Endodermal cell (in vitro differentiated cells): Measurements from ENCODE around the gene AAMDC. TPM values are rescaled to one million over a fixed set of nuclear protein-coding genes. Genes with fewer than 3 reads are reported as not detected.

Experiments
- DNase-seq: peaks from one replicate; pipeline ENCODE4 v3.0.0-alpha.2; 2017
- H3K27ac ChIP-seq: 2 replicates; pipeline ENCODE4 v1.5.1; 2013; ENCODE audit warnings: mild to moderate bottlenecking, low read depth, low read length, moderate library complexity
- H3K27me3 ChIP-seq: 2 replicates; pipeline ENCODE4 v1.6.1; 2013; ENCODE audit warnings: mild to moderate bottlenecking, low read length, moderate library complexity; ENCODE audit not compliant: insufficient read depth, control insufficient read depth, poor library complexity, severe bottlenecking
- H3K36me3 ChIP-seq: 2 replicates; pipeline ENCODE4 v1.7.0; 2013; ENCODE audit warnings: mild to moderate bottlenecking, low read length, moderate library complexity; ENCODE audit not compliant: control insufficient read depth, insufficient read depth
- H3K4me1 ChIP-seq: one replicate; pipeline ENCODE4 v1.7.0; 2013; ENCODE audit warnings: low read length; ENCODE audit not compliant: control insufficient read depth, insufficient read depth
- H3K4me3 ChIP-seq: 2 replicates; pipeline ENCODE4 v1.5.1; 2013; ENCODE audit warnings: mild to moderate bottlenecking, low read length, moderate library complexity
- H3K9ac ChIP-seq: 2 replicates; pipeline ENCODE4 v1.6.1; 2013; ENCODE audit warnings: mild to moderate bottlenecking, low read length, moderate library complexity; ENCODE audit not compliant: poor library complexity, severe bottlenecking; ENCODE audit errors: extremely low read depth
- H3K9me3 ChIP-seq: 2 replicates; pipeline ENCODE4 v1.6.1; 2013; ENCODE audit warnings: mild to moderate bottlenecking, low read length, moderate library complexity; ENCODE audit not compliant: control insufficient read depth
- H3K27ac Mint-ChIP-seq: 2 replicates; pipeline ENCODE4 v1.8.0; 2020; ENCODE audit warnings: mixed read lengths
- H3K27me3 Mint-ChIP-seq: 2 replicates; pipeline ENCODE4 v1.8.0; 2021; ENCODE audit warnings: mild to moderate bottlenecking, mixed read lengths; ENCODE audit not compliant: insufficient read depth
- H3K36me3 Mint-ChIP-seq: 2 replicates; pipeline ENCODE4 v1.8.0; 2020; ENCODE audit warnings: low read depth, mixed read lengths
- H3K4me1 Mint-ChIP-seq: 2 replicates; pipeline ENCODE4 v1.8.0; 2020; ENCODE audit warnings: mixed read lengths
- H3K4me3 Mint-ChIP-seq: 2 replicates; pipeline ENCODE4 v1.8.0; 2020; ENCODE audit warnings: mild to moderate bottlenecking, moderate library complexity, mixed read lengths
- H3K9me3 Mint-ChIP-seq: 2 replicates; pipeline ENCODE4 v1.8.0; 2020; ENCODE audit warnings: mild to moderate bottlenecking, mixed read lengths
- WGBS, 2 experiments: methylation state at CpG; one replicate each; pipeline versions ENCODE4 v1.1.5 to v1.1.7; 2013; ENCODE audit warnings: missing lambda C conversion rate in 2 of 2, mixed read lengths in 1 of 2; ENCODE audit not compliant: insufficient coverage in 1 of 2, insufficient read length in 1 of 2; 5-methylcytosine and 5-hydroxymethylcytosine counted together
- total RNA-seq, 2 donors: library from RNA; stranded (reverse); fragmentation: NEBNext Ultra II Directional in 1 of 2; extraction: Animal tissue kit (Norgen Biotek cat#: 25700) in 1 of 2; gene quantifications; 2 replicates in 1 of 2; 3 replicates in 1 of 2; pipeline ENCODE4 v1.2.1, GENCODE V29; 2021
- TF ChIP-seq, protein P1 (sequence below): fragments of 200-600 bp; sonication (generic); conservative IDR thresholded peaks from 2 replicates; pipeline ENCODE4 v1.5.0; 2021; ENCODE audit warnings: antibody characterized with exemption, mild to moderate bottlenecking

The AAMDC gene
- total RNA-seq, 2 donors from 2014 or later = 19.0 to 27.0 TPM

DNA sequence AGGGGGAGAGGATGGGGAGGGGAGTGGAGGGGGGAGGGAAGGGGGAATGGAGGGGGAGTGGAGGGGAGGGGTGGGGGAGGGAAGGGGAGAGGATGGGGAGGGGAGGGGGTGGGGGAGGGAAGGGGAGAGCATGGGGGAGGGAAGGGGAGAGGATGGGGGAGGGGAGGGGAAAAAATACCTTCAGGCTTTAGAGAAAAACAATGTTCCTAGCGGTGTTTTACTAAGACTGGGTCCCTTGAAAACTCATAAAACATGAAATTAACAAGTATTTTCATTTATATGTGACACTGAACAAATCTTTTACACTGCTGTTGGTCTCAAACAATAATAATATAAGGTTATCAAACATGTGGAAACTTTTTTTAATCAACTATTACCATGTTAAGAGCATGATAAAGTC lies 42.8 kb upstream of the AAMDC start:
- H3K36me3 Mint-ChIP-seq = peaks cover 7% of the 10 kb centered on the region
- TF ChIP-seq, protein P1, sequence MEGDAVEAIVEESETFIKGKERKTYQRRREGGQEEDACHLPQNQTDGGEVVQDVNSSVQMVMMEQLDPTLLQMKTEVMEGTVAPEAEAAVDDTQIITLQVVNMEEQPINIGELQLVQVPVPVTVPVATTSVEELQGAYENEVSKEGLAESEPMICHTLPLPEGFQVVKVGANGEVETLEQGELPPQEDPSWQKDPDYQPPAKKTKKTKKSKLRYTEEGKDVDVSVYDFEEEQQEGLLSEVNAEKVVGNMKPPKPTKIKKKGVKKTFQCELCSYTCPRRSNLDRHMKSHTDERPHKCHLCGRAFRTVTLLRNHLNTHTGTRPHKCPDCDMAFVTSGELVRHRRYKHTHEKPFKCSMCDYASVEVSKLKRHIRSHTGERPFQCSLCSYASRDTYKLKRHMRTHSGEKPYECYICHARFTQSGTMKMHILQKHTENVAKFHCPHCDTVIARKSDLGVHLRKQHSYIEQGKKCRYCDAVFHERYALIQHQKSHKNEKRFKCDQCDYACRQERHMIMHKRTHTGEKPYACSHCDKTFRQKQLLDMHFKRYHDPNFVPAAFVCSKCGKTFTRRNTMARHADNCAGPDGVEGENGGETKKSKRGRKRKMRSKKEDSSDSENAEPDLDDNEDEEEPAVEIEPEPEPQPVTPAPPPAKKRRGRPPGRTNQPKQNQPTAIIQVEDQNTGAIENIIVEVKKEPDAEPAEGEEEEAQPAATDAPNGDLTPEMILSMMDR = no peak
- H3K9me3 ChIP-seq = no peaks in the 10 kb centered on the region
- H3K27me3 ChIP-seq = no peaks in the 10 kb centered on the region
- H3K36me3 ChIP-seq = peaks cover 6% of the 10 kb centered on the region
- no peaks in the 10 kb centered on the region for H3K4me1 ChIP-seq
- no peak overlapping the region for H3K4me3 Mint-ChIP-seq
- H3K9ac ChIP-seq = no peak overlapping the region
- peak overlapping the region; percentile 22 for H3K27ac ChIP-seq
- WGBS, 2 experiments = 100% methylated on average over 1 of the region's 1 CpG; no CpG with 5 or more reads in 1 of the 2 experiments
- no peak overlapping the region for H3K27ac Mint-ChIP-seq
- H3K27me3 Mint-ChIP-seq = no peaks in the 10 kb centered on the region
- no peak overlapping the region for H3K4me3 ChIP-seq
- no peak for DNase-seq
- no peaks in the 10 kb centered on the region for H3K9me3 Mint-ChIP-seq
- H3K4me1 Mint-ChIP-seq = no peaks in the 10 kb centered on the region

DNA sequence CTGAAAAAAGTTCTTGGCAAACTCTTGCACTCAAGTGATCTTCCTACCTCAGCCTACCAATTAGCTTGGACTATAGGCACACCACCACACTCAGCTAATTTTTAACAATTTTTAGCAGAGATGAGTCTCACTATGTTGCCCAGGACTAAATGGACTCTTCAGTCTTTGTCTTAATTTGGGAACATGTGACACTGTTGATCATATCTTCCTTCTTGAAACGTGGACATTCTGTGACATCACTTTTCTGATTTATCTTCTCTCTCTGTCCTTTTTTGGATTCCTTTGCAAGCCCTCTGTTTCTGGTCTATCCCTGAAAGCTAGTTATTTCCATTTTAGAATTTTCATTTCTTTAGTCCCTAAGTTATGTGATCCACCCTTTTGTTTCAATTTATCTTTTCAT lies 42.4 kb upstream of the AAMDC start:
- H3K27ac ChIP-seq = peak overlapping the region; percentile 22
- Mint-ChIP-seq H3K27ac (no peak overlapping the region), H3K4me1 (no peaks in the 10 kb centered on the region), H3K4me3 (no peak overlapping the region), H3K27me3 (no peaks in the 10 kb centered on the region), H3K9me3 (no peaks in the 10 kb centered on the region), H3K36me3 (peaks cover 7% of the 10 kb centered on the region)
- no peak for DNase-seq
- H3K36me3 ChIP-seq = peaks cover 6% of the 10 kb centered on the region
- TF ChIP-seq, protein P1 = no peak
- H3K4me1 ChIP-seq = no peaks in the 10 kb centered on the region
- H3K4me3 ChIP-seq = no peak overlapping the region
- H3K9ac ChIP-seq = no peak overlapping the region
- 89 to 100% methylated on average over 1 of the region's 1 CpG for WGBS, 2 experiments
- no peaks in the 10 kb centered on the region for H3K27me3 ChIP-seq
- no peaks in the 10 kb centered on the region for H3K9me3 ChIP-seq

DNA sequence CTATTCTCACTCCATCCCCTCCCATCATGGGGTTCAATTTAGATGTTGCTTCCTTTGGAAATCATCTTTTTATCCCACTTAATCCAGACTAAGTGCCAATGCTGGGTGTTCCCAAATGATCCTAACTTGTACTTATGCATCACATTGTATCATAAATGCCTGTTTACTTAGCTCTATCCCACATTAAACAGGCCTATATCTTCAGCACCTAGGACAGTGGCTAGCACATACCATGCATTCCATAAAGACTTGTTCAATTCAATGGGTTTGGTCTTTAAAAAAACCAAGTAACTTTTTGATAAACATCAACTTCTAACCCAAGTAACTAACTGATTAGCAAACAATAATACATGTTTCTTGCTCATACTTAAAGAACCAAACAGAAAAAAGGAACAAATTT lies 41.0 kb upstream of the AAMDC start:
- Histone ChIP-seq H3K27ac (no peak overlapping the region), H3K4me1 (peaks cover 6% of the 10 kb centered on the region), H3K9me3 (no peaks in the 10 kb centered on the region), H3K27me3 (no peaks in the 10 kb centered on the region), H3K36me3 (peaks cover 6% of the 10 kb centered on the region), H3K9ac (no peak overlapping the region), H3K4me3 (no peak overlapping the region)
- no peak for DNase-seq
- no peaks in the 10 kb centered on the region for H3K27me3 Mint-ChIP-seq
- H3K4me3 Mint-ChIP-seq = no peak overlapping the region
- H3K9me3 Mint-ChIP-seq = no peaks in the 10 kb centered on the region
- no peak overlapping the region for H3K27ac Mint-ChIP-seq
- TF ChIP-seq, protein P1 = no peak
- peaks cover 10% of the 10 kb centered on the region for H3K36me3 Mint-ChIP-seq
- H3K4me1 Mint-ChIP-seq = peaks cover 6% of the 10 kb centered on the region
